Uterus (tissue), 2 donors: ENCODE data around the gene STH.

Experiments used
- CTCF ChIP-seq, 4 experiments: fragments of 200-600 bp in 2 of 4; fragments of 450-650 bp in 2 of 4; sonication (generic) in 2 of 4; IDR thresholded peaks; one replicate each; pipeline ENCODE4 v1.5.1; 2016 to 2019; ENCODE audit warnings: antibody characterized with exemption in 4 of 4, mild to moderate bottlenecking in 2 of 4, moderate library complexity in 1 of 4
- POLR2A ChIP-seq, 2 donors: fragments of 450-650 bp; IDR thresholded peaks; one replicate each; pipeline ENCODE4 v1.6.1; 2016; ENCODE audit warnings: antibody characterized with exemption in 2 of 2, mild to moderate bottlenecking in 1 of 2, moderate library complexity in 1 of 2

GRCh38 chr17:45967378-45967777 is 31.7 kb upstream of the STH start:
- no peak for TF ChIP-seq CTCF (IDR thresholded peaks at IDR 0.05)
- no peak for TF ChIP-seq POLR2A (IDR thresholded peaks at IDR 0.05)
